NCI-H82 (cell line): ENCODE results near the gene CDC42BPB.

ENCODE experiments used
- DNase-seq: peaks from one replicate; lab custom pipeline; 2025; lab: John Stamatoyannopoulos, UW

The CDC42BPB gene

DNA sequence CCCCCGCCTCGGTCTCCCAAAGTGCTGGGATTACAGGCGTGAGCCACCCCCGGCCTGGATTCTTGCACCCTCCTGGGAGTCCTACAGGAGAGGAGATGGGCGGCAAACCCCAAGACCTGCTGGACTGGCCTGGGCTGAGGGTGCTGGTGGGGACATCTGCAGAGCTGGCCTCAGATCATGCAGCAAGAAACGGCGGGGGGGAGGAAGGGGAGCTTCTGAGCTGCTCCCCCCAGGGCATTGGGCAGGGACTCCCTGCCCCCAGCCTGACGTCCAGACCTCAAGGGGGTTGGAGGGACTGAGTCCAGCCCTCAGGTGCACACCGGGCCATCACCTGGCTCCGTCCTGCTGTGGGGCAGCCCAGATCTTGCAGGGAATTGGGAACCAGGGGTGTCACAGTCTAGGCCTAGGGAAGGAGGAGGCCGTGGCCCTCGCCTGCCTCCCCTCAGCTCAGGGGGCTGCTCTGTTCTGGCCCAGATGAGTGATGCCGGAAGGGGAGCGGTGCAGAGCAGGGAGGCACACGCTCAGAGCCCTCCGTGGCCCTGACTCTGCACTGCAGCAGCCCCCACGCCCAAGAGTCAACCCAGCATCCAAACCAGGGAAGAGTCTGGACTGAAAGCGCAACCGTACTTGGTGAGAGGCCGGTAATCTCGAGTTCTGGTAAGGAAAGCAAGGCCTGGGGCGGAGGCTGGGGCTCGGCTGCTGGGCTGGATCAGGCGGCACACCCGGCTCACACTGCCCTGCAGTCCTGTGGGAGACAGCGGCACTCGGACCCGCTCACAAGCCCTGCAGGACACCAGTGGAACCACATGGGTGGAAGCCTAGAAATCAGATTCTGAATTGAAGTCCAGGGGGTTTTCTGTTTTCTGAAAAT, 143.8 kb downstream of the CDC42BPB start:
- no peak for DNase-seq

- no peak for DNase-seq
These were observed 145.2 kb downstream of the CDC42BPB start for GRCh38 chr14:102911991-102912761.

DNA sequence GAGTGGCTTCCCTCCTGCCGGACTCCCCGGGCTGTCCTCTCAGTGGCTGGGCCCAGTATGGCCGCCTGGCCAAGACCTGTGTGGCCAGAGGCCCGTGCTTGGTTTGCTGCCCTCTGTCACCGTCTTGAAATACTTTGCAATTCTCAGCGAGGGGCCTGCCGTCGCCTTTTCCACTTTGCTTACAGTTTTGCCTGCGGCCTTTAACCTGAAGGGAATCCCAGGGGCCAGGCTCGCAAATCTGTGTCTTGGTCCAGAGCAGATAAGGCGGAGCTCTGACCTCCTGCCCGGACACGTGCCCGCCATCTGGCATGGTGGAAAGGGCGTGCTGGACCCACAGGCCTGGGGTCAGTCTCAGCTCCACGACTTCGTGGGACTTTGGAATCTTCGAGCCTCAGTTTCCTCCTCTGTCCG, 145.8 kb downstream of the CDC42BPB start:
- no peak for DNase-seq

GRCh38 chr14:102910442-102910841, 146.9 kb downstream of the CDC42BPB start:
- no peak for DNase-seq

DNA sequence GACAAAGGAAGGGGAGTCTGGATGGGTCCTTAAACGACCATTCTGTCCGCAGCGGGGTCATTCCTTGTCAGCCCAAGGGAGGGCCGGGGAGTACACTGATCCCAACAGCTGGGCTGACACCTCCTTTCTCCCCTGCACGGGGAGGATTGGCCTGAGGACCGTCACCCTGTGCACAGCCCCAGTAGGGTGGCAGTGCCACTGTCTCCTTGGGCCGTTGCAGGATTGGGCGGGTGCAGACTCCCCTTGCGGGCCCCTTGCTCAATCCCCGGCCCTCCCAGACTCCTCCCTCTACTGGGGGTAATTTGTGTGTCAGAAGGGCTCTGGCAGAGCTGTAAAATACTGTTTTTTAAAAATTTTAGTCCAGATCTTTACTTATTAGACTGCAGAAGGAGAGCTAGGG, 147.4 kb downstream of the CDC42BPB start:
- no peak for DNase-seq

DNA sequence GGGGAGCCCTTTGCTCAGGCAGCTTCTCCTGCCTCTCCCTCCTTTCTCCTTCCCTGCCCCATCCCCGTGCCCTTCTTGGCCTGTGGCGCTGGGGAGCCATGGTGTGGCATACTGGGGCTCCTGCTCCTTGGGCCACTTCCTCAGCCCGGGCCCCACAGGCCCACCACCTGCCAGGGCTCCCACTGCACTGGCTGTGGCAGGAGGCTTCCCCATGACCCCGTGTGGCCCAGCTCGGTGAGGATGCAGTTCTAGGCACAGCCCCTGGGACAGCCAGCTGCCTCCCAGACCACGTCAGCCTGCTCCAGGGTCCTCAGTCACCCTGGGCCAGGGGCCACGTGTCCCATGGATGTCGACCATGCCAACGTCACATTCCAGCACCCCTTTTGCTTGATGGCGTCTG, 147.9 kb downstream of the CDC42BPB start:
- no peak for DNase-seq

DNA sequence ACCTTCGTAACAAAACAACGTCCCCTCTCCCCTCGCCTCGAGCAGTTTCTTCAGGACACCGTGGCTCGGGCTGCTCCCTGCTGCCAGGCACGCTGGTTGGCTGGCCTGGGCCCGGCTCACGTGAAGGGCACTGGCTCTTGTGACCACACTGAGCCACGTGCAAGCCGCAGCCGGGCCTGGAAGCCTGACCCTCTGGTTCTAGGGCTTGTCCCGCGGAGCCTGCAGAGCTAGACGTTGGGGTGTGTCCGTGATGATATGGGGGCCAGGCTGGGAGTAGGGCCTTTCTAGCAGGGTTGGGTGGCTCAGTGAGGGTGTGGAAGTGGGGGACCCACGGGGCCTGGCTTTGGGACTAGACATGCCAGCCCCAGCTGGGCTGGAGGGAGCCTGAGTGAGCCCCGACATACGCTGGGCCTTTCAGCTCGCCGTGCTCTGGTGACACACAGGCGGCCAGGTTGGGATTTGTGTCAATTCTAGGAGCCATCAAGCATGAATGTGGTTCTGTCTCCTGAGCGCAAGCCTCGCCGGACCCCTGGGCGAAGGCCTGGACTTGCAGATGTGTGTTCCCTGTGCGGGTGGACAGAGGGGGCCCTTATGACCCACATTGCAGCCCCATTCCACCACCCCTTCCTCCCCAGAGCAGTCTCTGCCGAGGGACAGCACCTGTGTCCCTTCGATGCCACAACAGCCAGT, 148.4 kb downstream of the CDC42BPB start:
- DNase-seq = no peak

DNA sequence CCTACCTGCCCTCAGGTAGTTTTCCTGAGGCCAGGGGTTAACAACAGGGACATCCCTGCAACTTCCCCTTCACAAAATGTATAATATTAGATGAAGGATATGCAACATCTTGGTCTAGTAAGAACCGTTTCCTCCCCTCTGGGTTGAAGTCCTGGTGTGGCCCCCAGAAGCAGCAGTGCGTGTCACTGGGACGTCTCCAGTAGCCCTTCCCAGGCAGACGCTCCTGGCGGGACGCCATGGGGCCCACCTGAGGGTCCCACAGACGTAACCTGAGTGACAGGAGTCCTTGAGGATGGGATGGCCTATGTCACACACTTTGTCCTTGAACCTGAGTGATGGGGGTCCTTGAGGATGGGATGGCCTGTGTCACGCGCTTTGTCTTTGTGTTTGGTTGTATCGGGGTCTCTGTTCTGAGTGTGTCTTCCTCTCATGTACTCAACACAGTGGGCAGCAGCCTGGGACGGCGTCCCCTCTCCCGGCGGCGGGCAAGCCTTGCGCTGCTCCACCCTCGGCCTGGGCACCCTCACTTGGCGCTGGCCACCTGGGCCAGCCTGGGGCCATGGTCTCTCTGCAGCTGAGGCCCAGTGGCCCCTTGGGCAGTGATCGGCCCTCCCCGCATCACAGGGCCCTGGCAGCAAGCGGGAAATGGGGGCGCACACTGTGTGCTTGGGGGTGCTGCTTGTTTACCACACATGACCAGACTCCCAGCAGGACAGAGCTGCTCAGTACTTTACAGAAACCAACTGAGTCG, 149.2 kb downstream of the CDC42BPB start:
- DNase-seq = no peak

GRCh38 chr14:102907303-102907844, 150.0 kb downstream of the CDC42BPB start:
- DNase-seq = no peak

DNA sequence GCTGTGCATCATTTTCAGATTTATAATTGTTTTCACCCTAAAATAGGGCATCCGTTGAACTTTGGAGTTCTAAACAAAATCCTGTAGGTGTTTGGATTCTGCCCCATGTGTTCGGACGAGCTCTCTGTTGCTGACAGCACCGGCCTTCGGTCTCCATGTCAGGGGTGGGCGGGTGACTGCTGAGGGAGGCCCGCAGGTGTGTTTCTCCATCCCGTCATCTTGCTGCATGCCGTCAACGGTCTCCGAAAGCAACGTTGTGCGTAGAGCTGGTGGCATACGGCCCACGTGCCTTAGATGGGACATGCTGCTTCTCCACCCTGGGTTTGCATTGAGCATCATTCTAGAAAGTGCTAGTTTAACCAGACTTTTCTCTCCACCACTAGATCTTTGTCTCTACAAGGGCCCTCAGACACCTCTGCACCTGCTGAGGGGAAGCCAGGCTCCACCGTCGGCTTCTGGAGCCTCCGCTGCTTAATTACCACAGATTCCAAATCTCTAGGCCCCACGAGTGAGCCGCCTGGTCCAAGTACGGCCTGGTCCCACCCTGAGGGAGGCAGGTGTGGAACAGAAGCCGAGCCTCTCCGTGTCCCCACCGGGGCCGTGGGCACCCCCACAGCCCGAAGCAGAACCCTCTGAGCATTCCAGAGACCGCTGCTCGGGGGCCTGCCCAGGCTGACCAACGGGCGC, 150.6 kb downstream of the CDC42BPB start:
- DNase-seq = no peak

DNA sequence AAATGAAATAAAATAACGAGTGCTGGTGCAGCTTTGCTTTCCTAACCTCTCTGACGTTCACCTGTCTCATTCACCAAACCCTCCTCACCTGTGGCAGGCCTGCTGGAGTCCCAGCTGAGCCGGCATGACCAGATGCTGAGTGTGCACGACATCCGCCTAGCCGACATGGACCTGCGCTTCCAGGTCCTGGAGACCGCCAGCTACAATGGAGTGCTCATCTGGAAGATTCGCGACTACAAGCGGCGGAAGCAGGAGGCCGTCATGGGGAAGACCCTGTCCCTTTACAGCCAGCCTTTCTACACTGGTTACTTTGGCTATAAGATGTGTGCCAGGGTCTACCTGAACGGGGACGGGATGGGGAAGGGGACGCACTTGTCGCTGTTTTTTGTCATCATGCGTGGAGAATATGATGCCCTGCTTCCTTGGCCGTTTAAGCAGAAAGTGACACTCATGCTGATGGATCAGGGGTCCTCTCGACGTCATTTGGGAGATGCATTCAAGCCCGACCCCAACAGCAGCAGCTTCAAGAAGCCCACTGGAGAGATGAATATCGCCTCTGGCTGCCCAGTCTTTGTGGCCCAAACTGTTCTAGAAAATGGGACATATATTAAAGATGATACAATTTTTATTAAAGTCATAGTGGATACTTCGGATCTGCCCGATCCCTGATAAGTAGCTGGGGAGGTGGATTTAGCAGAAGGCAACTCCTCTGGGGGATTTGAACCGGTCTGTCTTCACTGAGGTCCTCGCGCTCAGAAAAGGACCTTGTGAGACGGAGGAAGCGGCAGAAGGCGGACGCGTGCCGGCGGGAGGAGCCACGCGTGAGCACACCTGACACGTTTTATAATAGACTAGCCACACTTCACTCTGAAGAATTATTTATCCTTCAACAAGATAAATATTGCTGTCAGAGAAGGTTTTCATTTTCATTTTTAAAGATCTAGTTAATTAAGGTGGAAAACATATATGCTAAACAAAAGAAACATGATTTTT, 151.9 kb downstream of the CDC42BPB start:
- no peak for DNase-seq

GRCh38 chr14:102903889-102904512, 153.3 kb downstream of the CDC42BPB start:
- no peak for DNase-seq

- no peak for DNase-seq
These were observed 154.0 kb downstream of the CDC42BPB start for GRCh38 chr14:102903248-102903888.

DNA sequence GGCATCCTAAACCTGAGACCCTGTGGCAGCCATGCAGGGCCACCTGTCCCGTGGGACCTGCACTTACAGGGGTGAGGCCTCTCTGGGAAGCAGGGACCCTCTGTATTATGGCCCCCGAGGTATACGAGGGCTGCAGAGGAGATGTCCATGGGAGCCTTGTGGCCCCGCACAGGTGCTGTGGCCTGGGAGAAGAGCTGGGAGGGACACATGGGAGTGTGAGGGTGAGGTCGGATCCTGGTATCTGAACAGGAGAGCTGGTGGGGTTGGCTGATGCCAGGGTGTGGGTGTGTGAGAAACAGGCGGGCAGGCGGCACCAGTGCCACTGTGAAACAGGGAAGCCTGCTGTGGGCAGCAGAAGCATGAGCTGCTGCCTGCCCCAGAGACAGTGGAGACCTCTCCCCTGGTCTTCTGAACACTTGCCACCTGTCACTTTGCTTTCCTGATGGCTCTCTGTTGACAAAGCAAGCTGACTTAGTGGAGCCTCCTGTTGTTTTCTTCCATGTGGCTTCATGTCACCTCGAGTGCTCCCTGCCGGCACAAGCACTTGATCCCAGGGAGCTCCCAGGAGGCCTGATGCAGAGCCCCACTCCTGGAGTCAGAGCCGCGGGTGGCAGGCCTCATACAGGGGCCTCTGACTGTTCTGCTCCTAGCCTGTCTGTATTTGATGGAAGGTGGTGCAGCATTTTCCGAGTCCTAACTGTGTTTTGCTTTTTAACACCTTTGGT, 154.7 kb downstream of the CDC42BPB start:
- peak; percentile 44 for DNase-seq

DNA sequence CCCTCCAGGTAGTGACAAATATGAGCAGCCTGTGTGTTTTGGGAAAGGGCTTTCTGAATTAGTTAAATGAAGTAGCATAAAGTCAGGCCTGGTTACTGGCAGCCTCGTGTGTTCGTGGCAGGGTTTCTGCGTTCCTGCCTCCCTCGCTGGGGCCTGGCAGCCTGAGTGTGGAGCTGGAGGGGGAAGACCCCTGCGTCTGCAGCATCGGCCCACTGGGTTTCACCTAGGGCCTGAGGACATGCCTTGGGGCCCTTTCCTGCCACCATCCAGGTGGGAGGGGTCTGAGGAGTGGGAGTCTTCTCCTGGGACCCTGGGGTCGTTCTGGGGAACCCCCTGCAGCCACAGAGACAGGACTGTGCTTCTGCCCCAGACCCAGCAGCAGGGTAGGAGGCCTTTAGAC, 155.3 kb downstream of the CDC42BPB start:
- no peak for DNase-seq

GRCh38 chr14:102901633-102902032, 155.7 kb downstream of the CDC42BPB start:
- DNase-seq = no peak

DNA sequence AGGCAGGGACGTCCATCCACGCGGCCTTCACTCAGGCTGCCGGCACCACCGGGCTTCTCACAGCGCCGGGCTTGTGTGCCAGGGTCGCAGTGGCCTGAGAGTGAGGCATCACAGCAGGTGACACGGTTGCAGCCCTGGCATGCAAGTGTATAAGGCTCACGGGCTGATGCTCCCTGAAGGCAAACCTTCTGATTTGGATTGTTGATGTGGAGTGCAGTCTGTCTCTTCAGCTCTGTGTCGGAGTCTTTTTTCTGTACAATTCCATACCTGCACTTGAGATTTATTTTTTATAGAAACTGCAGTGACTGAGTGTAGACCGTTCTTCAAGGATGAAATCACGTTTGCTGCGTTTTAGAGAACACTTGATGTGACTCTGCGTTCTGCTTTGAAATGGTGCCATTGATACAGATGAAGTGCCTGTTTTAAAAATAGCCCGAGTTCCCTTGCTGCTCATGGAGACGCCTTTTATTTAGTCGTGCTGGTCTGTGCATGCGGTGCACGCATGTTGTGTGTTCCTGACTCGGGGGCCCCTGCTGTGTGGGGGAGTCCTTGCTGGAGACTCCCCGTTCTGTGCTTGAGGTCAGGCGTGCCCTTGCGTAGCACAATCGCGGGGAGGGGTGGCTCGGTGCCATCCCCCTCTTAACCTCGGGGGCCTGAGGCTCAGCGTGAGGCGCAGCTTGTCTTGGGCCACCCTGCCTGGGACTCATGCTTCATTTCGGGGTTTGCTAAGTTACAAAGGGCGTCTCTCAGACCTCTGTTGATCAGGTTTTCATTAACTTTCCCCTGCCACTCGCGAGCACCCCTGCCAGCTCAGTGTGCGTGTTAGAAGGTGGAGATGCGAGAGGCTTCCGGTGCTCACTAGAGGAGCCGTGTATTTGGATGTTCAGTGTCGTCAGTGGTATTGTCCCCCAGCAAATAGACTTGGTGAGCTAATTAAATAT, 156.4 kb downstream of the CDC42BPB start:
- no peak for DNase-seq
